Measurements from ENCODE around the gene TMEM245. TPM values are rescaled to one million over a fixed set of nuclear protein-coding genes. Genes with fewer than 3 reads are reported as not detected.

TMEM245 gene
- total RNA-seq, 1 experiment from 2014 or later: 54.0 TPM

DNA sequence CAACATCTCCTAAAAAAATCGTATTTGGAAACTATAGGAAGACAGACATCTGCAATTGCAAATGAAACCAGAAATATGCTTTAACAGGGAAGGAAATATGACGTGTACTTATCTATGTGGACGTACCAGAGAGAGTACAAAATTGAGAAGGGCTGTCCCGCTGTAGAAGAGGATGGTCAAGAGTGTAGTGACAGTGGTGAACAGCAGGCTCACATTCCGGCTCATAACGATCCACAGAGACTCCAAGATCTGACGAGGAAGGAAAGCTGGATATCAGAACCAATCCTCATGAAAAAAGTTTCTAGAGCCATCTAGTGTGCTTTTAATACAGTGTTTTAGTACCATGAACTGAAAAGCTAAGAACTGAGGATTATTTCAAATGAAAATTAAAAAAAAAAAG is 69.3 kb downstream of the TMEM245 start:
- Histone ChIP-seq H3K27ac (ENCODE audit: low read length) (no peak overlapping the region), H3K4me1 (ENCODE audit: control insufficient read depth, insufficient read depth, low read length) (no peaks in the 10 kb centered on the region), H3K36me3 (ENCODE audit: control insufficient read depth, insufficient read depth, low read length) (peaks cover 33% of the 10 kb centered on the region), H3K4me3 (ENCODE audit: low read depth in 2 of 2, low read length in 2 of 2) (no peak overlapping the region), H3K27me3 (ENCODE audit: control insufficient read depth, insufficient read depth, low read length) (no peaks in the 10 kb centered on the region), H3K9me3 (ENCODE audit: control insufficient read depth, insufficient read depth, low read depth, low read length) (no peaks in the 10 kb centered on the region)
- CTCF ChIA-PET: no interaction called here
- in situ Hi-C loops (cut with HindIII; ENCODE audit: low pct_unique_long_range_greater_than_20kb, low sequenced_read_pairs): no loop called here
- no TSS peak for BruUV-seq (replicated peaks)
- intact Hi-C loops (cut with micrococcal nuclease; ENCODE audit: unreplicated experiment): no loop called here
- DNase-seq (ENCODE audit: low read depth, low spot score): no peak
- no peak for TF ChIP-seq SIN3A (IDR thresholded peaks at IDR 0.05; ENCODE audit: borderline replicate concordance, insufficient read depth, low read depth, low read length)
- TF ChIP-seq TCF7L2 (IDR thresholded peaks at IDR 0.05; ENCODE audit: low read depth, low read length): no peak
- no peak for TF ChIP-seq REST (IDR thresholded peaks at IDR 0.05; ENCODE audit: insufficient read depth in 1 of 2, low read depth in 2 of 2, low read length in 1 of 2)
- no peak for TF ChIP-seq POLR2AphosphoS5 (IDR thresholded peaks at IDR 0.05; ENCODE audit: low read depth, low read length)
- TF ChIP-seq, protein P1, sequence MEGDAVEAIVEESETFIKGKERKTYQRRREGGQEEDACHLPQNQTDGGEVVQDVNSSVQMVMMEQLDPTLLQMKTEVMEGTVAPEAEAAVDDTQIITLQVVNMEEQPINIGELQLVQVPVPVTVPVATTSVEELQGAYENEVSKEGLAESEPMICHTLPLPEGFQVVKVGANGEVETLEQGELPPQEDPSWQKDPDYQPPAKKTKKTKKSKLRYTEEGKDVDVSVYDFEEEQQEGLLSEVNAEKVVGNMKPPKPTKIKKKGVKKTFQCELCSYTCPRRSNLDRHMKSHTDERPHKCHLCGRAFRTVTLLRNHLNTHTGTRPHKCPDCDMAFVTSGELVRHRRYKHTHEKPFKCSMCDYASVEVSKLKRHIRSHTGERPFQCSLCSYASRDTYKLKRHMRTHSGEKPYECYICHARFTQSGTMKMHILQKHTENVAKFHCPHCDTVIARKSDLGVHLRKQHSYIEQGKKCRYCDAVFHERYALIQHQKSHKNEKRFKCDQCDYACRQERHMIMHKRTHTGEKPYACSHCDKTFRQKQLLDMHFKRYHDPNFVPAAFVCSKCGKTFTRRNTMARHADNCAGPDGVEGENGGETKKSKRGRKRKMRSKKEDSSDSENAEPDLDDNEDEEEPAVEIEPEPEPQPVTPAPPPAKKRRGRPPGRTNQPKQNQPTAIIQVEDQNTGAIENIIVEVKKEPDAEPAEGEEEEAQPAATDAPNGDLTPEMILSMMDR (IDR thresholded peaks at IDR 0.05): no peak
- POLR2A ChIA-PET: interaction anchor here (0.6 kb wide), 1 partner anchor 16 kb away, joined by 3 read pairs; no protein-coding TSS in a partner anchor
- no peak for ATAC-seq

GRCh38 chr9:109048822-109049221 is 70.9 kb downstream of the TMEM245 start:
- no TSS peak for BruUV-seq (replicated peaks)
- Histone ChIP-seq H3K27me3 (ENCODE audit: control insufficient read depth, insufficient read depth, low read length) (no peaks in the 10 kb centered on the region), H3K36me3 (ENCODE audit: control insufficient read depth, insufficient read depth, low read length) (peaks cover 33% of the 10 kb centered on the region), H3K4me3 (ENCODE audit: low read depth in 2 of 2, low read length in 2 of 2) (no peak overlapping the region), H3K9me3 (ENCODE audit: control insufficient read depth, insufficient read depth, low read depth, low read length) (no peaks in the 10 kb centered on the region), H3K27ac (ENCODE audit: low read length) (no peak overlapping the region), H3K4me1 (ENCODE audit: control insufficient read depth, insufficient read depth, low read length) (no peaks in the 10 kb centered on the region)
- intact Hi-C loops (cut with micrococcal nuclease; ENCODE audit: unreplicated experiment): no loop called here
- DNase-seq (ENCODE audit: low read depth, low spot score): no peak
- ChIA-PET CTCF (no interaction called here), POLR2A (interaction anchor here (0.7 kb wide), 1 partner anchor 10 kb away, joined by 6 read pairs; no protein-coding TSS in a partner anchor)
- no peak for ATAC-seq
- in situ Hi-C loops (cut with HindIII; ENCODE audit: low pct_unique_long_range_greater_than_20kb, low sequenced_read_pairs): no loop called here
- no peak for TF ChIP-seq REST (IDR thresholded peaks at IDR 0.05; ENCODE audit: insufficient read depth in 1 of 2, low read depth in 2 of 2, low read length in 1 of 2)
- no peak for TF ChIP-seq POLR2AphosphoS5 (IDR thresholded peaks at IDR 0.05; ENCODE audit: low read depth, low read length)
- TF ChIP-seq TCF7L2 (IDR thresholded peaks at IDR 0.05; ENCODE audit: low read depth, low read length): no peak
- TF ChIP-seq, protein P1 (IDR thresholded peaks at IDR 0.05): no peak
- TF ChIP-seq SIN3A (IDR thresholded peaks at IDR 0.05; ENCODE audit: borderline replicate concordance, insufficient read depth, low read depth, low read length): no peak

Data from Panc1 (cell line).